NCI-H1417 (cell line): ENCODE measurements around the gene CAMTA1.

Experiments used
- DNase-seq, 3 experiments: peaks; one replicate each; lab custom pipeline; 2025; lab: John Stamatoyannopoulos, UW

The CAMTA1 gene

DNA sequence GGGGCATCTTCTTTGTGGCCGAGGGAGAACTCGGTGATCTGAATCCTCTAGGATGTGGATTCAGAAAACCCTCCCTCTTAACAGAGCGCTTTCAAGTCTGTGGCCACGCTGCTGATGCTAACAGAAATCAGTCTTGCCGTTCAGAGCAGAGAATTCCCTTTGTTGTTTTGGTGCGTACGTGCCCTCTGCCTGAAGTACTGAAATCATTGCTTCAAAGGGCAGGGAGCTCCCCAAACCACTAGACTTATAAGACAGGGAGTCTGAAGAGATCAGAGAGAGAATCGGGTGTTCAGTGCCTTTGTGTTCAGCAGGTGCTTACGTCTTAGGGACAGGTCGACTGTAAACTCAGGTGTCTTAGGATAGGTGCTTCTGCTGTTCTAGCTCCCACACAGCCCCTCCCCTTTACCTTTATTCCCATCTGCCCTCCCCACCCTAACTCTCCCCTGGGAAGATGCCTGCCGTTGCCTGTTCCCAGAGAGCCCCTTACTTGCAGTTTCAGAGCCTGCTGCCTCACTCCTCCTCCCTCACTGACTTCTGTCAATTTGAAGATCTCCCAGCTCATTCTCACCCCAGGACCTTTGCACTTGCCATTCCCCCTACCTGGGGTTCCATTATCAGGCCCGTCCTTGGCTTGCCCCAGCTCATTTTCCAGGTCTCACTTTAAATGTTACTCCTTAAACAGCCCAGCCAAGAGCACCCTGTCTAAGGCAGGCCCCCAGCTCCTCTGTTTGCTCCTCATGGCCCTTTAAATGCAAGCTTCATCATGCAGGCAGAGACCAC, 143.0 kb downstream of the CAMTA1 start:
- DNase-seq = no peak

DNA sequence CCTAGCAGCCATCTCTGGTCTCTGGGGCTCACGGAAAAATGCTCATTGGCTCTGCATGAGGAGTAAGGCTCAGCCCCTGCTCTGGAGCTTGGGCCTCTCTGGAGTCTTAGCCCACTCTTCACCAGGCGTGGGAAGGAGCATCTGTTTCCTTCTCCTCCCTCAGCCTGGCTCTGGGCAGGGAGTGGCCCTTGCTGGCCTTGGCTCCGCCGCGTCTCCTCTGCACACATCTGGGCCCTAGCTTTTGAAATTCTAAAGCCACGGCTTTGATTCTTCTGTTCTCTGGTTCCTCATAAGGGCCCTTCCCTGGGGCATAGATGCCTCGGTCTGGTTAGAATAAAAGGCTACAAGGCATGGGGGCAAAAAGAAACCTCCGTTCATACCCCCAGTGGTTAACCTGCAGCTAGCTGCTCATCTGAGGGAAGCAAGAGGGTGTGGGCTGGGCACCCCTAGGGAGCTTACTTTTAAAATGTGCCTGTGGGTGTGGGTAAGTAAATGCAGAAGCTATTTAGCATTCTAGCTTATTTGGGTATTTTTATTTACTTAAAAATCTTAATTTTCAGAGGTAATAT, 145.6 kb downstream of the CAMTA1 start:
- DNase-seq = peak; percentile 20 to 44 (median 40)

DNA sequence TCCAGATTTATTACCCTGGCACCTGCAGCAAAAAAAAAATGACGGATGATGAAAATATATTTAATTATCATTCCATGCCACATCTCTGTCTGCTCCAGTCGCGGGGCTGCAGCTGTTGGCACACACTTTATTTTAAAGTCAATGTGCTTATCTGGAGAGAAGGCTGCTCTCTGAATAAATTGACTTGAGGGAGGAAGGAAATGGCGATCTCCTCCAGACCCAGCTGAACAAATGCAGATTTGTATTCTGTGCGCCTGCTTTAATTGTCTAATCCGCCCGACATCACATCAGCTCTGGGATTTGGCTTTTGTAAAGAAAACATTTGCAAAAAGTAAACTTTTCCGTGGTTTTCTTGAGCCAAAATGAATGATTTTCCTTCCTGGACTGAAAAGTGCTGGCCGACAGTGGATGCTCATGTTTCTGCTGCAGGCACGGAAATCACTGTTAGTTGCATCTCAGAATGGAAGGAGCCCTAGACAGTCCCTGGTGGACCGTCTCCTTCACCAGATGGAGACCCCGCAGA, 150.2 kb downstream of the CAMTA1 start:
- peak; percentile 56 to 91 (median 89) for DNase-seq

DNA sequence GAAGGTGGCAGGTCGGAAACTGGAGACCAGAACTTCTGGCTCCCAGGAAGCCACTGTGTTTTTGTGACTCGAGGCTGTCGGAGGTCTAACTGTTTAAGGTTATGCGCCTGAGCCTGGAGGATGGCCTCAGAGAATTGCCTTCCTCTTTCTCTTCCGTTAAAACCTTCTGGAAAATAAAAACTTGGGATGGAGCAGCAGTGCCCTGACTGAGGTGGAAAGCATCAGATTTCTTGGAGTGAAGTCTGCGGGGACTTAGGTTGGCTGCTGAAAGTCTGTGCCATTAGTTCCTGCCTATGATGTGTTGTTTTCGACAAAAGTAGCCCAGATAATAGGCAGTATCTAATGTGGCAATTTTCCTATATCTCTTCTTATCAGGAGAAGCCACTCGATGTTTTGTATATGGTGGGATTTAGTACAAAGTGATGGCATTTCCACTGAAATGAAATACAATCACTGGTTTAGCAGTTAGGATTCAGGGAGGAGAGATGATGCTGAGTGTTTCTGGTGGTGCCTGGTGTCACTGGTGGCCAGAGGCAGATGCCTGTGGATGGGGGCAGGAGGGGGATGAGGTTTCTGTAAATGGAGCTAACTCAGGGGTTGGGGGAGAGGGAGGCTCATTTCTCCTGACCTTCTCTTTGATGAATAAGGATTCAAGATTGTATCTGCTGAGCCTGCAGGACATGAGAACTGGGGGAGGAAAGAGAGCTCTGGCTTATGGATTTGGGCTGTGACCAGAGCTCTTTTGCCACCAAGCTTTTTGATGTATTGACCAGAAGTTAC, 150.8 kb downstream of the CAMTA1 start:
- no peak for DNase-seq

DNA sequence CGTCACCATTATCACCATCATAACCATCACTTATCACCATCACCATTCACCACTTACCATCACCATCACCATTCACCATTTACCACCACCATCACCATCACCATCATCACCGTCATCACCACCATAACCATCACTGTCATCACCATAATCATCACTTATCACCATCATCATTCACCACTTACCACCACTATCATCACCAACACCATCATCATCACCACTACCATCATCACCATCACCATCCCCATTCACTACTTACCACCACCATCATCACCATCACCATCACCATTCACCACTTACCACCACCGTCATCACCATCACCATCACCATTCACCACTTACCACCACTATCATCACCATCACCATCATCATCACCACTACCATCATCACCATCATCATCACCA, 151.8 kb downstream of the CAMTA1 start:
- no peak for DNase-seq

DNA sequence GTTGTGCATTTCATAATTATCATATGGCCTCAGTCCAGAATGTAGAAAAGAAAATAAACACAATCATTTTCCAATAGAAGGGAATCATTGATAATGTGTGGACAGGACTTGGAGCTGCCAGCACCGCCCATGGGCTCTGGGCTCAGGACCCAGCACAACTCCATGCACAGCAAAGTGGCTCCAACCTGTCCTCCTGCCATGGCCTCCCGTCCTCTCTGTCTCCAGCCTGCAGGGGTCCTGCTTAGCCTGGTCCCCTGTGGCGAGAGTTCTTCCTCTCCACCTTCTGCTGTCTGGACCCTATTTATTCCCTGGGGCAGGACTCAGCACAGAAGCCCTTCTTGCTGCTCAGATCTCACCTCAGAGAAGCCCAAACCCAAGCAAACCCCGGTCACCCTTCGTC, 154.1 kb downstream of the CAMTA1 start:
- no peak for DNase-seq

DNA sequence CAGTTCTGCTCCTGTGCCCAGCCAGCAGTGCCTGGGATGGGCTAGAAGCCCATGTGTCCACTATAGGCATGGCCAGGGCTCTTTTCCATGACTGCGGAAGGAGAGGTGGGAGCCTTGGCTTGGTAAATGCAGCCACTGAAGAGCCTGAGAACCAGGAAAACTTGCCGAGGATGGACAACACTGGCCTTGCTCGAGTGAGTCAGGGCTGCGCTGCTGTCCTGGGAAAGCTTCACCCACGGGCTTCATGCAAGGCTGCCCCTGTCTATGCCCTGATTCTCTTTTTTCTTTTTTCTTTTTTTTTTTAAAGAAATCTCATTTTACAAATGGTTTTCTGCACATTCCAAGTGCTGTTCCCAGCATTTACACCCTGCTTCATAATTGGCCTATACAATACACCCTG, 156.5 kb downstream of the CAMTA1 start:
- DNase-seq = no peak

DNA sequence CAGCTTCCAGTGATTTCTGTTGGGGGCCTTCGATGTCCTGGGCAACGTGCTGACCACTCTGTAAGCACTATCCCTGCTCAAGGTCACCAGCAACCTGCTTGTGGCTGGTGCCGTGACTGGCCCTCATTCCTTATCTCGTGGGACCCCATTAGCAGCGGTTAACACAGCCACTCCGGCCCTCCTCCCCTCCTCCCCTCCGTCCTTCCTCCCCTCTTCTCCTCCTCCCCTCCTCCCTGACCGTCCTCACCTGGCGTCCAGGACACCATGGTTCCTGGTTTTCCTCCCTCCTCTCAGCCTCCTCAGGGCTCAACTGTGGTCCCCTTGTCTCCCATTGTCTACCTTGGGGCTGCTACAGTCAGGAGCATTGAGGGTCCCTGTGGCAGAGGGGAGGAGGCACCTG, 157.7 kb downstream of the CAMTA1 start:
- no peak for DNase-seq

DNA sequence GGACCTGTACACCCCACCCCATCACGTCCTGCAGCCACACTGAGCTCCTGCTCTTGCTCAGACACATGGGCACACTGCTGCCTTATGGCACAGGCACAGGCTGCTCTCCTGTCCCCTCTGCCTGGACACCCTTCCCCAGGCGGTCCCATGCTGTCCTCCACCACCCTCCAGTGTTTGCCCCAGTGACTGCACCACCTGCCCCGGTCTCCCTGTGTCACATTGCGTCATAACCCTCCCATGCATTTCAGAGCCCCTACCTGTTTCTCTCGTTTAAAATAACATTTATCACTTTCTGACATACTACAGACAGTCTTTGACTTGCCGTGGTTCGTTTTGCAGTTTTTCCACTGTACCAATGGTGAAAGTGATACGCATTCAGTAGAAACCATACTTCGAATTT, 159.2 kb downstream of the CAMTA1 start:
- no peak for DNase-seq

DNA sequence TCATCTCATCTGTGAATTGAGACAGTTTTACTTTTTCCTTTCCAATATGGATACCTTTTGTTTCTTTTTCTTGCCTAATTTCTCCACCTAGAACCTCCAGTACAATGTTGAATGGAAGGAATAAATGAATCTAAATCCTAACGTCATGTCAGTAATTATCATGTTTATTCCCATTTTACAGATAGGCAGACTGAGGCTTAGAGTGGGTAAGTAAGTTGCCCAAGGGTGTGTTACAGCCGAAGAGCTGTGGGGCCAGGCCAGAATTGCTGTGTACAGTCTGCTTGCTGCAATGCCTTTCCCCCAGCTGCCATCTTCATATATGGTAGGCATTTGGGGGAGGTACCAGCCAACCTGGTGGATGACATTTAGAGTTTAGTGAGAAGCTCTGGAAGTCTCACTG, 162.7 kb downstream of the CAMTA1 start:
- DNase-seq = no peak

DNA sequence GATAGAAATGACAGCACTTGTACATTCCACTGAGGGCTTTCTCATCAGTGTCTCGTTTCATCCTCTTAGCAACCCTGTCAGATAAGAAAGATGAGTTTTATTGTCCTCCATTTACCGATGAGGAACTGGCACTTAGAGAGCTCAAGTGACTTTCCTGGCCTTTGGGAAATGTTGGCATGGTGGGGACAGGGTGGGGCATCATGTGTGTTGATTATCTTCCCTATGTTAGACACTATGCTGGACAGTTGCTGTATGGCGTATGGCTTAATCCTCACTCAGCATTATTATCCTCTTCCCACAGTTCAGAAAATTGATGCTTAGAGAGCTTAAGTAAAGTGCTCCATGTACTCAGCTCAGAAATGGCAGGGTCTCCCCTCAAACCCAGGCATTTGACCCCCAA, 163.2 kb downstream of the CAMTA1 start:
- peak in 1 of 3 experiments; percentile 90 for DNase-seq

DNA sequence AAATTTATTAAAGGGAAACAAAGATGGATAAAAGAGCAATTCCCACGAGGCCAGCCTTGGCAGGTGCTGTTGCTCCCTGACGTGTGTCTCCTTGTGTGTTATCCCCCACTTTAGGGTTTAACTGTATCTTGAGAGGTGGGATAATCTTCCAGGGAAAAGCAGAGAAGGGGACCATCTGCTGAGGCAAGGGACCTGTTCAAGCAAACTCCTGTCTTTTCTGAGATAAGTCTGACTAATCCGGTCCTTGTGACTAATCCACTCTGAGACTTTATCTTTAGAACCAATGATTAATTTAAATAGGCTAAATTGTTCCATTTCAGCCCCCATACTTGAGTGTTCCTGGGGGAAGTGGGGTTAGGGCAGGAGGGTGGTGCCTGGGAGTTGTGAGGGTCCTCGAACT, 163.6 kb downstream of the CAMTA1 start:
- peak in 1 of 3 experiments; percentile 21 for DNase-seq

DNA sequence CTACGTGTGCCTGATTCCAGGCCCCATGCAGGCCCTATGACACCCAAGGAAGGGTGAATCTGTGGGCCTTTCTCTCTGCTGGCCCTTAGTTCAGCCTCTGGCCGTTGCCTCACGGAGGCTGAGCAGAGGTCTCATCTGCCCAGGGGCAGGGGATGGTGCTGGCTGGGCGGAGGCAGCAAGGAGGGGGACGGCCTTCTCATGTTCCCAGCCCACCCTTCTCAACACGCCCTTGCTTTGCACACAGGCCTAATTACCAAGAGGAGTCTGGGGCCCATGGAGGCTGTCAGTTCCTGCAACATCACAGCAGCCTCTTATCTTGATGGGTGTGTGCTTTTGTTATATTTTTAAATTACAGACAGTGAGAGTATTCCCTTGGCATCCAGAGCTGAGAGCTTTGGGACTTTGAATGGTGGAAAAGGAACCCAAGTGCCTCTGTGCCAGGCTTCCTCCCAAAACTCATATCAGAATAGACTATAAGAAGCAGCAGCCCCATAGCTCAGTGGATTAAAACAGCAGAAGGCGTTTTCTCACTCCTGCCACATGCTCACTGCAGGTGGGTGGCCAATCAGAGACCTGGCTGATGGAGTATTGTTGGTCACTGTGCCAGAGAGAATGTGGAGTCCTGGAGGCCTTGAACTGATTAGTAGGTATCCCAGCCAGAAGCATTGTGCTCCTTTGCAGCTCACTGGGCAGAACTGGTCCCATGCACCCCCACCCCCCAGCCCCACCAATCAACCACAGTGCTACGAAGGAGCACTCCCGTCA, 164.9 kb downstream of the CAMTA1 start:
- no peak for DNase-seq

DNA sequence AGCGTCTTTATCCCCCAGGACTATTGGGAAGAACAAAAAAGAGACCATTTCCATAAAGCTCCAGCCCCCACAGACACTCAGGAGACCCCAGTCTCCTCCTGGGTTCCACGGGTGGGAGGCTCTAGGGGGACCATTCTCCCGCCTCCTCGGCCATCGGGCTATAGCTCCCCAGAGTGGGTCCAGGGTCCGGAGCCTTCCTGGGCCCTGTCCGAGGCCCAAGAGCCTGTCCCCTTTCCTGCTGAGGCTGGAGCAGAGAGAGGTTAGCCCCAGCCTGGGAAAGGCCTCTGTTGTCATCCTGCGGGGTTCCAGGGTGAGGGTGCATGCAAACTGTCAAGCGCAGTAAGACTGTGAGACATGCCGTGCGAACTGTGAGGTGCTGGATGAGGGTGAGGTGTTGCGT, 166.3 kb downstream of the CAMTA1 start:
- no peak for DNase-seq

DNA sequence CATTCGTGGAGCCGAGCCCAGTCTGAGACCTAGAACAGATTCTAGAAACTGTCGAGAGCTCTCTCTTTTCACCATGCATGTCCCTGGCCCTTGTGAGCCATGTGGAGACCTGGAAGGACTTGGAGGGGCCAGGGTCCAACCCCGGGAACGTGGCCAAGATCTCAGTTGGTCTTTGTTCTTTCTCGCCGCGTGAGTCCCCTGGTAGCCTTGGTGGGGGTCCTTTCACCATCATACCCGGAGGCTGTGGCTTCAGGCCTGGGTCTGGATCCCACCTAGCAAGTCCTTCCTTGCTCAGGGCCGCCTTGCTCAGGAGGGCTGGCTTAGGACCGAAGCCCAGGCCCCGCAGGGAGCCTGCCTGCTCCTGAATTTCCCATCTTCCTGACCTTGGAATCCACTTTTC, 168.0 kb downstream of the CAMTA1 start:
- DNase-seq = no peak

DNA sequence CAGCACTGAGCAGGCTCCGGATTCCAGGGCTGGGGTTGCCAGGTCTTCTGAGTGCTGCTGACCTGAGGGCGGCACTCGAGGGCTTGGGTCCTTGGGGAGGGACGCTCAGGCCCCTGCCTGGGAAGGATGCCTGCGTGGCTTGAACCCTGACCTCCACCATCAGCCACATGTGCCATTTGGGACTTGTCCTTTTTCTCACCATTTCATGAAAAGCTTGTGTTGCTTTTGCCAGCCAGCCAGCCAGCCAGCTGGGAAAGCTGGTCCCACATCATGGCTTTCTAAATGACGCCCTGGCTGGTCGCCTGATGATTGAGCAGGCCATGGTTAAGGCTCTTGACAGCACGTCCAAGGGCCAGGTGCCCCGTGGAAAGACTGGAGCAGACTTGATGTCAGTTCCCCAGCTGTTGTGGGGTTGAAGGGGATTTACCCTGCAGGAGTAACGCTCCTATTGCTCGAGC, 168.7 kb downstream of the CAMTA1 start:
- DNase-seq = peak in 1 of 3 experiments; percentile 35

DNA sequence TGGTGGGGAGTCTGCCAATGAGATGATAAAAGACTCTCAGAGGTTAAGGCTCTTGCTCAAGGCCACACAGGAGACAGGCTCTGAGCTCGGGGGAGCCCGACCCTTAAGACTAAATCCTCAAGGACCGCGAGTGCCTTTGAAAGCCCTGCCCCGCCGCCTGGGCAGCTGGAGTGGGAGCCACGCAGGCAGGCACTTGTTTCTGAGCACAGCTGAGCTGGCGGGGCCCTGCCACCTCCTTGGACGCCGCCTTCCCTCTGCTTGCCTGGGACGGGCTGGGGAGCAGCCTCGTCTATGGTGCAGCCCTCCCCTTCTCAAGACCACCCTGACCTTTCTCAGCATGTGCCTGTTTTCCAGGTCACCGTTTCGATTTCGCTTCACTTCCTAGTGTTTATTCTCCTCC, 169.3 kb downstream of the CAMTA1 start:
- peak in 2 of 3 experiments; percentile 12 to 61 for DNase-seq

DNA sequence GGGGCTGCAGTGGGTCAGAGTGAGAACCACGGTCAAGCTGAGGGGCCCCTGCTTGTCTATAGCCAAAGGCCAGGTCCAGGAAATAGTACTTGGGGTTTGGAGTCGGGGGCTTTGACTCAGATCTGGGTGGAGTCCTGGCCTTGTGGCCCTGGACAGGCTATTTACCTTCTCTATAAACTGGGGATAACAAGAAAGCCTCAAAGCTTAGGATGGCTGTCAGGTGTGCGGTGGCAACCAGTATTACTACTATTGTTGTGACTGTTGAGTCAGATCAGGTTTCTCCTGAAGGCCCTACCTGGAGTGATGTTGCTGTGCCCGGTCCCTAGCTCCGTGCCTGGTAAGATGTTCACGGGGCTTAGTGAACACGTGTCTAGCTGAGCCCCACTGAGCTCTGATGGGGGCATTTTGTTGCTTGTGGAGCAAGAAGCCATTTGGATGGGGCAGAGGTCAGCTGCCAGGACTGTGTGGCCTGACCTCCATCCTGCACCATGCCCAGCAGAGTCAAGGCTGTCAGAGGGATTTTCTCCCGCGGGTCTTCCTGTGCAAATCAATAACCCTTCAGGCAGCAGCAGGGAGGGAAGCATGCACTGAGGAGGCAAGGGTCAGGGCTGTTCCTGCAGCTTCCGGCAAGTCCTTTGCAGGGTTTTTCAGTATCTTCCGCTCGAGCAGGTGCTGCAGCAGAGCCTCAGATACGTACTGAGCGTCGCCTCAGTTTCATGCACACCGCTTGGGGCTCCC, 170.3 kb downstream of the CAMTA1 start:
- peak; percentile 20 to 47 (median 47) for DNase-seq

DNA sequence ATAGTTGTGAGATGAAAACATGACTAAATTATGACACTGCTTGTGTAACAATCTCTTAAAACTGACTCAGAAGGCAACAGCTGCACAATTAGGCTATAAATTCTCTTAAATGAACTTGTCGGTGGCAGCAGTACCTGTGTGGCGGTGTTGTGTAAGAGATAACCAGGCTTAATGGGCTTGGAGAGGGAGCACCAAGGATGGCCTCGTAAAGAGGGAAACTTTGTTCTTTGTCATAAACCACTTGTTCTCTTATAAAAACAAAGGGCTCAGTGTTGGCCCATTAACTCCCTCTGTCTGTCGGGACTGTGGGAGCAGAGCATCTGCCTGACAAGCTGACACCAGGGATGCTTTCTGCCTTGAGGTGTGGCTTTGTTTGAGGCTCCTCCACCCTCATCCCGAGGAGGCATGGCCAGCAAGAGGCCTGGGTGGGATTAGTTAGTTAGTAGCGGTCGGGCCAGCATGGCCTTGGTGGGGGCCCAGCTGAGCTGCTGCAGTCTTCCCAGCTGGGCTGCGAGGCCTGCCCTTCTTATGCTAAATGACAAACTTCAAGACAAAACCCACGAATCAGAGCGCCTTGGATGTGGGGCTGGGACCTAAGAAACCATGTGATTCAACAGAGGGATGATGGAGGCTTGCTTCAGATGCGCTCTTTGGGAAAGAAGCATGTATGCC, 171.4 kb downstream of the CAMTA1 start:
- DNase-seq = peak; percentile 42 to 89 (median 87)

DNA sequence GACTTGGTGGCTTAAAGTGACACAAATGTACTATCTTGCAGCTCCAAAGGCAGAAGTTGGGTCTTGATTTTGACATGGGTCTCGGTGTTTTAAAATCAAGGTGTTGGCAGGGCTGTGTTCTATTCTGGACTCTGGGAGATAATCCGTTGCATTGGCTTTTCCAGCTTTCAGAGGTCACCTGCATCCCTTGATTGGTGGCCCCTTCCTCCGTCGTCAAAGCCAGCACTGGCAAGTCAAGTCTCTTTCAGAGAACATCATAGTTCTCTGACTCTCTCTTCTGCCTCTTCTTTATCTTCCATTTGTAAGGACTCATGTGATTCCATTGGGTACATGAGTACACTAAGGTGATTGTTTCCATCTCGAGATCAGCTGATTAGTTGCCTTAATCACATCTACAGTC, 172.1 kb downstream of the CAMTA1 start:
- no peak for DNase-seq
